GM12864 (cell line): ENCODE data around the gene WDR1.
A peak's percentile ranks its signal among the peaks of the same experiment; 100 is the strongest.

Experiments used
- DNase-seq: peaks from one replicate; pipeline ENCODE4 v3.0.0-alpha.2; 2011; ENCODE audit warnings: low read depth
- H3K4me3 ChIP-seq: 2 replicates; pipeline ENCODE4 v1.5.1; 2011; ENCODE audit warnings: mild to moderate bottlenecking, low read depth, low read length, control low read depth
- TF ChIP-seq, protein P1 (sequence below): IDR thresholded peaks from 2 replicates; pipeline ENCODE4 v1.5.1; 2011; ENCODE audit warnings: low read depth, mild to moderate bottlenecking, moderate library complexity, low read length, control low read depth, inconsistent platforms; ENCODE audit errors: missing control alignments

WDR1 gene

GRCh38 chr4:10092481-10093270 lies 23.9 kb downstream of the WDR1 start:
- no peak for DNase-seq
- H3K4me3 ChIP-seq = no peak overlapping the region

DNA sequence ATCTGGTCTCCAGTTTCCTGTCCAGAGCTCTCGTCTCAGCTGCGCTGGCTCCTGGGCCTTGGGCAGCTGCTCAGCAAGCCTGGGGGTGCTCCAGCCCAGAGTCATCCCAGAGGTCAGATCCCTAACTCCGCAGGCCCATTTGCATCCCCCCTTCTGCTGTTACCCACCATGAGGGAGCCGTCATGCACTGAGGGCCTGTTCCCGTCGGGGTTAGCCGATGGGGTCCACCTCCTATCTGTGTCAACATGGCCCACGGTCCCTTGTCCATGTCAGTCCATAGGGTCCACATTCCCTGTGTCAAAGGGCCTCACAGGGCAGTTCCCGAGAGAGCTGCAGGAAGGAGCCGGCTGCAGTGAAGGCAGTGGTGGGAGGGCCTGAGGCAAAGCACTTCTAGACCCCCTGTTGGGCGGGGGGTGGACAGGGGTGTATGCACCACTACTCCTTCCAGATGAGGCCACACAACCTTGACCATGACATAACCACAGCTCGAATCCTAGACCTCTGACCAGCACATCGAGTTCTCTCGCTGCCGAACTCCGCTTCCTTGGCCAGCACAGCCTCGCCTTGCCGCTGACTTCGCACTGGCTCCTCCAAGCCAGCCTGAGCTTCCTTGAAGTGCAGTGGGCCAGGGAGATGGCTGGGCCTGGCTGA lies 24.9 kb downstream of the WDR1 start:
- DNase-seq = no peak
- no peak overlapping the region for H3K4me3 ChIP-seq
- TF ChIP-seq, protein P1, sequence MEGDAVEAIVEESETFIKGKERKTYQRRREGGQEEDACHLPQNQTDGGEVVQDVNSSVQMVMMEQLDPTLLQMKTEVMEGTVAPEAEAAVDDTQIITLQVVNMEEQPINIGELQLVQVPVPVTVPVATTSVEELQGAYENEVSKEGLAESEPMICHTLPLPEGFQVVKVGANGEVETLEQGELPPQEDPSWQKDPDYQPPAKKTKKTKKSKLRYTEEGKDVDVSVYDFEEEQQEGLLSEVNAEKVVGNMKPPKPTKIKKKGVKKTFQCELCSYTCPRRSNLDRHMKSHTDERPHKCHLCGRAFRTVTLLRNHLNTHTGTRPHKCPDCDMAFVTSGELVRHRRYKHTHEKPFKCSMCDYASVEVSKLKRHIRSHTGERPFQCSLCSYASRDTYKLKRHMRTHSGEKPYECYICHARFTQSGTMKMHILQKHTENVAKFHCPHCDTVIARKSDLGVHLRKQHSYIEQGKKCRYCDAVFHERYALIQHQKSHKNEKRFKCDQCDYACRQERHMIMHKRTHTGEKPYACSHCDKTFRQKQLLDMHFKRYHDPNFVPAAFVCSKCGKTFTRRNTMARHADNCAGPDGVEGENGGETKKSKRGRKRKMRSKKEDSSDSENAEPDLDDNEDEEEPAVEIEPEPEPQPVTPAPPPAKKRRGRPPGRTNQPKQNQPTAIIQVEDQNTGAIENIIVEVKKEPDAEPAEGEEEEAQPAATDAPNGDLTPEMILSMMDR = no peak

More at GRCh38 chr4:10092481-10093270, 23.9 kb downstream of the WDR1 start:
- TF ChIP-seq, protein P1 = no peak

DNA sequence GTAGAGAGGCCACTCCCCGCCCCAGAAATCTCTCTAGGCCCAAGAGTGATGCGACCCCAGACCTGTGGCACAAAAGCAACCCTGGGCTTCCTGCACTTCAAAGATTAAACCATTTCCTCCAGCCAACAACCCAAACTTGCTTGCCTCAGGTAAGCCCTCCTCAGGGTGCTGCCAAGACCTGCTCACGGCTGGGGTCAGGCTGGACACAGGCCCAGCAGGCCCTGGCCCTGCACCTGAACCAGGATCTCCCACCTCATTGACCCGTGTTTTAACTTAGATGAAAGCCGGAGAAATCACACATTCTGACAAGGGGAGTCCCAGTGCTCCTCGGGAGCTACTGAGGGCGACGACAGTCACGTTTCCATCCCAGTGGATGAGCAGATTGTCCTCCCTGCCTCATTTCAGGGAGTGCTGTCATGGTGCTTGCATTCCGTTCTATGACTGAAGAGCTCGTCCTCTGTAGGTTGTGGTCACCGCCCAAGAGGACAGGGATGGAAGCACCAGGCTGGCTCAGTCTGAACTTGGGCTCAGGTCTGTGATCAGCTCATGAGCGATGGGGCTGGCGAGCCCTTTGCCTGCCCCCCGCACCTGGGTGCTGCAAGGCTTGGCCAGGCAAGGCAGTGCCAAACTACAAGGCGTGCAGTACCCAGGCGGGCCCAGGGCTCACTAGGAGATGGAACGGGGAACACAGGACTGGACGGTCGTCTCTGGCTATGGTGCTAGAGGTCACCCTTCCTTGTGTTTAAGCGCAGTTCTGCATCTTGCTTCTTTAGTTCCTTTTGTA lies 25.9 kb downstream of the WDR1 start:
- no peak overlapping the region for H3K4me3 ChIP-seq
- no peak for DNase-seq
- TF ChIP-seq, protein P1 = no peak

- TF ChIP-seq, protein P1 = peak; percentile 31
- DNase-seq = no peak
- H3K4me3 ChIP-seq = no peak overlapping the region
These were observed 27.3 kb downstream of the WDR1 start for GRCh38 chr4:10089346-10089745.

DNA sequence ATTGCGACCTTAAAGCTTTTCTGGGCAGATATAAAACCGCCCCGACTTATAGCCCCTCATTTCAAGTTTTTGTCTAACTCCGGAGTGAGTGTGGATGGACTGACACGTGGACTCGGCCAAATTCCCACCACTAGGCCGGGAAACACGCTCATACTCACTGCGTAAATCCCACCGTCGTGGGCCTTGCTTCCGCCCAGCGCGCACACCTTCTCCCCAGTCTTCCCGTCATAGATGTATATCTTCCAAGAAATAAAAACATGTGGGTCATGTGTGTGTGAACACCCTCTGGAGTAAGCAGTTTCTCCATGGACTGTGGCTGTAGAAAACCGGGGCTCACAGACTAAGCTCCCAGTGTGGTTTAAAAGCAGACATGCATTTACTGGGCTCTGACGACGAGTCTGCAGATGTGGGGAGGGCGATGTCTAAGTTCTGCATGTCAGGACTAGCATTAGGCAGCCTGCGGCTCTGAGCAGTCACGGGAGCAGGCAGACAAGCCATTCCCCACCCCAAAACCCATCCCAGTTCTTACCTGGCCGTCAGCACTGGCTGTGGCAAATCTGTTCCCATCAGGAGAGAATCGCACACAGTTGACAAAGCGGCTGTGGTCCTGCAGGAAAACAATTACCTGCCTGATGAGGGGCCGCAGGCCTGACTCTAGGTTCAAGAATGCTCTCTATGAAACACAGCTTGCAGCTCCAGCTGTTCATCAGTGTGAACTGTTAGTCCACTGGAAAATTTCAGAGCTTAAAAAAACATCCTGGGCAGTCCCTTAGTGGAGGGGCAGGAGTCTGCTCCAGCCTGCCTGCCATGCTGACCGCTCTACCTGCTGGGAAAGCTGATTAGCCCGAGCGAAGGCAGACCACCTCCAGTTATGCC lies 28.2 kb downstream of the WDR1 start:
- DNase-seq = no peak
- no peak overlapping the region for H3K4me3 ChIP-seq
- TF ChIP-seq, protein P1 = no peak

DNA sequence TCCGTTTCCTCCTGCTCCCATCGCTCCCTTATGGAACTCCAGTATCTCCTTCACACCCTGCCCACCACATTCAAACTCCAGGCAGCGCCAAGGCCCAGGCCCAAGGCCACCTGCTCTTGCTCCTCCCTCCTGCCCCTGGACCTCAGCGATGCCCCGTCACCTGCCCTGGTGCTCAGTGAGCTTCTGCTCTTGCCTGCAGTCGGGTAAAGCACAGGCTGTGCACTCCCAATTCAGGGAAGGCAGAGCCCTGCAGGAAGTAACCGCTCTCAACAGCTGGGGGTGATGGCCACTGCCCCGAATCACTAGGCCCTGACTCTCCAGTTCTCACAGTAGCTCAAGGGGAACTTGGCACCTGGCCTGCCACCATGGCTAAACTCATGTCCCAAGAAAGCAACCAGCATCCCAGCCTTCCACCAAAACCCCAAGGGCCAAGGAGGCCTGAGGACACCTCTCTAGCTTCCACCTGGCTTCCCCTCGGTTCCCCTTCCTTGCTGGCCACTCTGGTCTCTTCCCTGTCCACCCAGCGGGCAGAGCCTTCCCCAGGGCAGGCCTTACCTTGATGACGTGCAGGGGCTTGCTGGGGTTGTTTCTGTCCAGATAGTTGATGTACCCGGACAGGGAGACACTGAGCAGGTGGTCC lies 29.3 kb downstream of the WDR1 start:
- TF ChIP-seq, protein P1 = no peak
- no peak for DNase-seq
- H3K4me3 ChIP-seq = no peak overlapping the region
